NCI-H1930 (cell line): ENCODE results near the gene MRPL42.
A peak's percentile ranks its signal among the peaks of the same experiment; 100 is the strongest.
"Not testable (repeated sequence)": the region's sequence is repeated elsewhere in the genome, so short reads cannot be mapped to it uniquely, and the experiment has no call there.

ENCODE experiments used
- DNase-seq, 2 experiments: peaks; one replicate each; lab custom pipeline; 2025; lab: John Stamatoyannopoulos, UW

The MRPL42 gene

DNA sequence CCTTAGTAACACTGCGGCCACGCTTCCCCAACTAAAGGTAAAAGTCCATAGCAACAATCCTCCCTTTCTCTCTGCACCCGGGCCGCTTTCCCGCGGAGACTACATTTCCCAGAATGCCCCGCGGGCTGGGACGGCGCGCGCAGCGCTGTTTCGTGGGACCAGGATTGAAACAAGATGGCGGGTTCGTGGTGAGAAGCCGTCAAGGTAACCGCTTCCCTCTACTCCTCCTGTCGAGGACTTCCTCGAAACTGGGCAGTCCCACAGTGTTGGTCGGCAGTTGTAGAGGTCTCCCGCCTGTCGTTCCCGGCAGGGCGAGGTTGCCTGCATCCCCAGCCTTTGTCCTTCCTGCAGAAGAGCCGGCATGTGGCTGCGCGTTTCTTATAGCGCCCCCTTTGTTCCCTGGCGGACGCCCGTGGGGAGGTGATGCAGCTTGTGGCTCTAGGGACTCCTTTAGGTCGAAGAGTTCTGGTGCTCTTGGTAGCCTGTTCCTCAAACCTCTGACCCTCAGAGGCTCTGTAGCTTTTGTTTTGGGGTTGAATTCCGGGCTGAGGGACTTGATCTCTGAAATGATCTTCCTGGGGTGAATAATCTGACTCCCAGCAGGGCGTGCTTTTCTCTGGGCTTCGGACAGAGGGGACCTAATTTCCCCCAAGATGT lies at the start of gene MRPL42:
MRPL42 (plus strand) TSS at position 164 of the 657 bp plus-strand sequence. CDS start 1,772 bp downstream, outside the sequence.
- DNase-seq, result peak; percentile 76 to 89

DNA sequence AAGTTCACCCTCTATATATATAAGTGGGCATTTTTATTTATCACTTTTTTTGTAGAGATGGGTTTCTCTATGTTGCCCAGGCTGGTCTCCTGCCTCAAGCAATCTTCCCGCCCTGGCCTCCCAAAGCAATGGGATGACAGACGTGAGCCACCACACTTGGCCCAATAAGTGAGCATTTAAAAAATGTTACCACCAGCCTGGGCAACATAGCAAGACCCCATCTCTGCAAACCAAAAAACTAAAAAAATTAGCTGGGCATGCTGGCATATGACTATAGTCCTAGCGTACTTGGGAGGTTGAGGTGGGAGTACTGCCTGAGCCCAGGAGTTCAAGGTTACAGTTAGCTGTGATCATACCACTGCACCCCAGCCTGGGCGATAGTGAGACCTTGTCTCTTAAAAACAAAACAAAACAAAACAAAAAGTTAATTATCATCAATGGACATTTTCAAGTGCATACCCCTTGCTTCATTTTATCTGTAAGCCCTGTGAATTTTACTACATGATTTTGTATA lies 49.3 kb upstream of the MRPL42 start:
- DNase-seq, result no peak

DNA sequence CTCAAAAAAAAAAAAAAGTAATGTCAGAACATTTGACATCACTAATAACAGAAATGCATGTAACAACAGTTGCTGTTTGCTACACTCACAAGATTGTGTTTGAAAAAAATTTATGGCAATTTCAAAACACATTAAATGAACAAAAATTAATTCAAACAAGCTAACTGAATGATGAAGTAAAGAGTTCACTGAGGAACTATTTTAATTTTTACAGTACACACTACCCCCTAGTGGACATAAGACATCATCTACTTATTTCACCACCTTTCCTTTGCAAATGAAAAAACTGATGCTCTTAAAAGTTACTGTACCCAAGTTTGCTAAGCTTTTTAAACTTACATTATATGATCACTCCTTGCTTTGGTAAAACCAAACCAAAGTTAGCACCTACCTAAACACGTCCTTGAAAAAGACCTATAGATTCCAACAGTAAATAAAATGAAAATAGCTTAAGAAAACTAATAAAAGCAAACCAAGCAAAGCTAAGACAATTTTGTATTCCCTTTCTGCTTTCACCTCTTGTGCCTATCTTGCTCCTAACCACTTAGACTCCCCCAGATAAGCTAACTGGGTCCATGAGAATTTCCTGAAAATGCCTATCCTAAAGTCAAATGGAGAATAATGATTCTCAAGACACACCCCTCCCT lies 47.8 kb upstream of the MRPL42 start:
- DNase-seq, result no peak

DNA sequence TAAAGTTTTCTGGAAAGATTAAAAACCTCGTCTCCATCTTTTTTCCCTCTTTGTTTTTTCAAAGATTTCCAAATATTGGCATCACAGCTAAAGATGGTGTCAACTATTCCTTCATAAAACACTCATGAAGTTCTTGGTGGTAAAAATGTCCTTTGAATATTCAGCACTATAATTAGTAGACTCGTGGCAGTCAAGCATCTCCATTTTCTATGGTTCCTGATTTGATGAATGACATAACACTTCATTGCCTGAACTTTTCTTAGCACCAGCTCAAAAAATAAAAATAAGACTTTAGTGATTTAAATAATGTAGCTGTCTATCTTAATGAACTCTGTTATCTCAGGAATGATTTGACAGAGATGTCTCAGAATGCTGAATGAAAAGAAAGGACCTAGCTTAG lies 45.3 kb upstream of the MRPL42 start:
- no peak for DNase-seq

DNA sequence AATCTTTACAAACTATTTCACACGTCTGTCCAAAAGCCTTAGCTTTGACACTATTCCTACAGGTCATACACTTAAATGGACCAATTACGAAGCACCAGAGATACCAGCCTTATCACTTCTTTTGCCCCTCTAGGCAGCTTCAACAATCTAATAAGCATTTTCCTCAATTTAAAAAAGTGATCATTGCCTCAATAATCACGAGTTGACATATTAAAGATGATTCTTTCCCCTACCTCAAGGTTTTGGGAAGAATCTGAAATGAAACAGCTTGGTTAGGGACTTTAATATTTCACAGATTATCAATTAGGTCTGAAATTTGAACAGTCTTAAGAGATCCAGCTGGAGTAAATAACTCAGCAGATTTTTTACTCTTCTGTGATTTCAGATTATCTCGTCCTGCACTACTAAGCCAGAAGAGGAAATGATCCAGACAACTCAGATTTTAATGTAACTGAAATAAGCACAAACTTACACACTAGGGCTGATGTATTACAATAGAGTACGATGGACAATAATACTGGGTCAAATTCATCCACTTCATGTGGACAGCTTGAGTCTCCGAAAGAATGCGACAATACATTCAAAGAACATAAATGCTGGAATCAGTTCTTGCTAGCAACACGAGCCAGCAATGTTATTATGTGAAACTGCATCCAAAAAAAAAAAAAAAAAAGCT lies 41.4 kb upstream of the MRPL42 start:
- no peak for DNase-seq

DNA sequence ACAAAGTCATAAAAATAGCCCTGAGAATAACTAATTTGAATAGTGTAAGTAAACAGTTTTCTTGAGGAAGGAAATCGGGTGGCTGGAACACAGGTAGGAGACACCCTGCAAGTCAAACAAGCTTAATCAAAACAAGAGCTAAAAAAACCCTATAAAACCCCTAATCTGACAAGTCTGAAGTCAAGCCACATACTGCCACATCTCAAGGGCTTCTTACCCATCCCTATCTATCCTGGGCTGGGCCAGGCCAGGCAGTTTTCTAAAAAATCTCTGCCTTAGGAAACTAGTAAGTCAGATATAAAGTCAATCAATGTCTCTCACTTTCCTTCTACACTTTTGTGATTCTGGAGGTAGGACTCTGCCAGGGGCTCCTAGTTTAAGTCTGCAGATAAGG lies 40.9 kb upstream of the MRPL42 start:
- DNase-seq, result no peak

DNA sequence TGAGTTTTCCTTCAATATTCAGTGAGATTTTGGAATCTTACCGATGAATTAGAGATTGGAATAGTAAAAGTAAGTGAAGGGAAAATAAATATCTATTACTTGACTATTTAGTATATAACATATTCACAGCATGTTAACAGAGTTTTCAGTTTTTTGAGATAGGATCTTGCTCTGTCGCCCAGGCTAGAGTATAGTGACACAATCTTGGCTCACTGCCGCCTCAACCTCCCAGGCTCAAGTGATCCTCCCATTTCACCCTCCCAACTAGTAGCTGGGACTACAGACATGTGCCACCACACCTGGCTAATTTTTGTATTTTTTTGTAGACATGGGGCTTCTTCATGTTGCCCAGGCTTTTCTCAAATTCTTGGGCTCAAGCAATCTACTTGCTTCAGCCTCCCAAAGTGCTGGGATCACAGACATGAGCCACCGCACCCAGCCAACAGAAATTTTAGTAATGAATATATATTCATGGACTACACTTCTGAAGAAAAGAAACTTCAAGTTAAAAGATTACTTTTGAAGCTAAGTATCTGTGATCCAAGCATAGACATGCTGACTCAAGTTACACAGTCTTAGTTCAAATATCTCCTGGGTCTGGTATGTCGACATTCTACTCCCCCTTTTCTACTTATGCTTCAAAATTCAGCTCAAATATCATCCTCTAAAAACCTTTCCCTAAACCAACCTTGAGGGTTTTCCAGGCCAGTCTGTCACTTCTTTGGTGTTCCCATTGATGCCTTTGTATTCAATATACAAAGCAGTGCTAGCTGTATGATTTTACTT lies 39.3 kb upstream of the MRPL42 start:
- no peak for DNase-seq

DNA sequence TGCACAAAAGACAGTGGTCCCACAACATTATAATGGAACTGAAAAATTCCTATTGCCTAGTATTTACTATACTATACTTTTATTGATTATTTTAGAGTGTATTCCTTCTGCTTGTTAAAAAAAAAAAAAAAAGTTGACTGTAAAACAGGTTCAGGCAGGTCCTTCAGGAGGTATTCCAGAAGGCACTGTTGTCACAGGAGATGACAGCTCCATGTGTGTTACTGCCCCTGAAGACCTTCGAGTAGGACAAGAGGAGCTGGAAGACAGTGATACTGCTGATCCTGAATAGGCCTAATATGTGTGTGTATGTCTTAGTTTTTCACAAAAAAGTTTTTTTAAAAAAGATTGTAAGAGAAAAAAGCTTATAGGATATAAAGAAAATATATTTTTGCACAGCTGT lies 37.9 kb upstream of the MRPL42 start:
- no peak for DNase-seq

DNA sequence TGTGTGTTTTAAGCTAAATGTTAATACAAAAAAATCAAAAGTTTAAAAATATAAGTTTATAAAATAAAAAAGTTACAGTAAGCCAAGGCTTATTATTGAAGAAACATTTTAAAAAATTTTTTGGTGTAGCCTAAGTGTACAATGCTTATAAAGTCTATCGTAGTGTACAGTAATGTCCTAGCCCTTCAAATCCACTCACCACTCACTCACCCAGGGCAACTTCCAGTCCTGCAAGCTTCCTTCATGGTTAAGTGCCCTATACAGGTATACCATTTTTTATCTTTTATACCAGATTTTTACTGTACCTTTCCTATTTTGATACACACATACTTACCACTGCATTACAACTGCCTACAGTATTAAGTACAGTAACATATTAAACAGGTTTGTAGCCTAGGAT lies 37.5 kb upstream of the MRPL42 start:
- no peak for DNase-seq

DNA sequence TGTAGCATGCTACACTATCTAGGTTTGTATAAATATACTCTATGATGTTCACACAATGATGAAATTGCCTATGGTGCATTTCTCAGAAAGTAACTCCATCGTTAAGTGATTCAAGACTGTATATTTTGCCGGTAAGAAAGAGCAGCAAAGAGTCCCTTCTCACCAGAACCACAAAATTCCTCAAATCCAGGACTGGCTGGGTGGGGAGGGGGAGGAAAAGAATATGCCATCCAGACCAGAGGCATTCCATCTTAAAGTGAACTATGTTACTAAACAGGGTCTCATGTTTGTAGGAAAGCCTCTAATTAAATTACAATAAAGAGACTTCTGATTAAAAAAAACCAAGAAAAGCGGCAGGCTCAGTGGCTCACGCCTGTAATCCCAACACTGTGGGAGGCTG lies 37.0 kb upstream of the MRPL42 start:
- DNase-seq, result no peak

DNA sequence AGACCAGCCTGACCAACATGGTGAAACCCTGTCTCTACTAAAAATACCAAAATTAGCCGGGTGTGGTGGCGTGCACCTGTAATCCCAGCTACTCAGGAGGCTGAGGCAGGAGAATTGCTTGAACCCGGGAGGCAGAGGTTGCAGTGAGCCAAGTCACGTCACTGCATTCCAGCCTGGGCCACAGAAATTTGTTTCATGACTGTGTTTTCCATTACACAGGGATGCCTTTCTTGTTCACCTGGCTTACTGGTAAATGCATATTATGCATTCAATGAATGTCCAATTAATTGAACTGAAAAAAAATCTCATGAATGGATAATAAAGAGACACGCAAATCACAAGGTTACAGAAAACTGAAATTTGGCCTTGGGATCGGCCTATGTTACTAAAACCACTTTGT lies 35.3 kb upstream of the MRPL42 start:
- DNase-seq, result not testable (repeated sequence)

DNA sequence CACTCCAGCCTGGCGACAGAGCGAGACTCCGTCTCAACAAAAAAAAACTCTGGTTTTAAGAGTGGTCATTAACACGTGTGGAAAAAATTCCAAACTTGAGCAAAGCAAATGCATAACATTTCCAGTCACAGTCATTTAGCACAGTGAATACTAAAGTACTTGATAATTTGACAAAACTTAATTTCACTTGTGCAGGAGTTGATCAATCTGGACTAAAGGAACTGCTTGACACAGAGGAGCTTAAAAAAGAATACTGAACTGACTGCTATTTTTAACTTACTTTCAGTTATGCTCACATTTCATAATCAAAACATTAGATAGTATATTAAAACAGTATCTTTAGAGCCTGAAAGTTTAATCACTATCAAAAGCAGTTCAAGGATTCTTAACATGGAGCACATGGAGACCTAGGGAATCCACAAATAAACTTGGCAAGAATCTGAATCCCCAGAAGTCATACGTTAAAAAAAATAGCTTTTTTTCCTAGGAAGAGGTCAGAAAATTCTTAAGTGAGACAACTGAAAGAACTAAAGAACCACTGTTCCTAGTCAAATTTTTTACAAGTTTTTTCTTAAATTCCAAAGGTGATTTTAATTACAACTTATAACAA lies 33.0 kb upstream of the MRPL42 start:
- no peak for DNase-seq

DNA sequence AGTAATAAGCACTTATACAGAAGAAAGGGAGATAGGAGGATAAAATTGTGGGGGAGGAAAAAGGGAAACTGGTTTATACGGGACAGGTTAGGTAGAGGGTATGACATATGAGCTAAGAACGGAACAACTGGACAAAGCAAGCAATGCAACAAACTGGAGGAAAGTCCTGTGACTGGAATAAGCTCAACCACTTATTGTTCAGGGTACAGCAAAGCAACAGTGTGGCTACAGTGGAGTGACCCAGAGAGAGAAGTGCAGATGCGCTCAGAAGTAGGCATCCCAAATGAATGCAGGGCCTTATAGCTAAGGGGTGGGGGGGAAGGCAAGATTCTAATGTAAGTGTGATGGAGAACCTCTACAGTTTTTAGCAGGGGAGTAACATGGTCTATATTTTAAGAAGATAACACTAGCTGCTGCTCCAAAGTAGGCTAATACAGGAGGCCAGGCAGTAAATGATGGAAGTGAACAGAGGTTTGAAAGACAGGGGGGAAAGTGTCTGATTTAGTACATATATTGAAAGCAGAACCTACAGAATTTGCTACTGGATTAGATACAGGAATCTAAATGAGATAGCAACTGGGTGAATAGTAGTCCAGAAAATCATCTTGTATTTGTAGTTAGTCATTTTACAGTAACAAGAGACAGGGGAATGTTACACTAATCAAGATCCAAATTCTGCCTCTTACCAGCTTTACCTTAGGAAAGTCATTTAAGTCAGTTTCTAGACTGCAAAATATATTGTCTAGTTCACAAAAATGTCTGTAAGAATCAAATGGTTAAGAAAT lies 28.9 kb upstream of the MRPL42 start:
- no peak for DNase-seq

DNA sequence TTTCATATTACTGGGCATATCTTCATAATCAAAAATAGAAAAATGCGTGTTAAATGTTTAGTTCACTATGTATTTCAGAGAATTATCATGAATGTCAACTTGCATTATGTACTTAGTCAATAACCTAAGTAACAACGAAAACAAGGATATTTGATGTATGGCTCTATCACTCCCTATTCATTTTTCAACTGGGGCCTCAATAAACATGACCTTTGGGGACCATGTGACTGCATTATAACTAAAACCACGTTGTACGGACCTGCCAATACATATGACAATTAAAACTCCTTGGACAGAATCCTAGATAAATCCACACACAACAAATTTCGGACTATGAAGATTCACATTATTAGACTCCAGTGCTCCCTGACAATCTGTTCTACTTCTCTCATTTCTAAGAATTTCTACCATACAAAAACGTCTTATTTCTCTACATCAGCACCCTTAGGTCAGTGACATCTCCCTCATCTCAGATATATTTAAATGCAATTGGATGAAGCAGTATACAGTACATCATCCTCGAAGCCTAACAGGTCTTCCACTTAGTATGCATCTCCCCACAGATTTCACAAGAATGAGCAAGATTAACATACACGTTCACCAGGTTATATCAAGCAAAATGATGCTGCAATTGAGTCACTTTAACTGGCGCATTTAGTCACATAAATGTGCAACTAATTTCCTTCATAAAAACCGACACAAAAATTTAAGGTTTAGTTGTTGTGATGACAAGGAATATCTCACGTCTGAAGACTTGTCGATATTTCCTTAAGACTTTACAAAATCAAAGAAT lies 27.1 kb upstream of the MRPL42 start:
- DNase-seq, result no peak

DNA sequence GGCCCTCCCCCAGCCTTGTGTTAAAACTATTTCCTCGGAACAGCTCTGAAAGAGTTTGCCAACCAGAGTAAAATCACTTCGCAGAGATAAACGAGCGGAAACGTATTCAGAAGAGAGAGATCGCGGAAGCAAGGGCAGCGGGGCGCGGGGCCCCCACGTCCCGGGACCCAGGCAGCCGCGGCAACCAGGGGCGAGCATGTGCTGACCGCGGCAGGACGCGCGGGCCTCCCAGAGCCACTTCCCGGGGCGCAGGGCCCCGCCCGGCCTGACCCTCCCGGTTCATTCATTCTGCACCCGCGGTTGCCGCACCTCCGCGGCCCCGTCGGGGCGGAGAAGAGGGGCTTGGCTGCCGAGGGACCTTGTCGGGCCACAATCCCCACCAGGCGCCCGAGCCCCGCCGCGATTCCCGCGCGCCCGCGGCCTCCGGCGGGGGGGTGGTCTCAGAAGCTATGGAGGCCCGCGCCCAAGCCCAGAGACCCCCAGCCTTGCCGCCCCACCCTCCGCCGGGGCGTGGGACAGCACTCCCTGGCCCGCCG lies 26.2 kb upstream of the MRPL42 start:
- DNase-seq, result no peak

DNA sequence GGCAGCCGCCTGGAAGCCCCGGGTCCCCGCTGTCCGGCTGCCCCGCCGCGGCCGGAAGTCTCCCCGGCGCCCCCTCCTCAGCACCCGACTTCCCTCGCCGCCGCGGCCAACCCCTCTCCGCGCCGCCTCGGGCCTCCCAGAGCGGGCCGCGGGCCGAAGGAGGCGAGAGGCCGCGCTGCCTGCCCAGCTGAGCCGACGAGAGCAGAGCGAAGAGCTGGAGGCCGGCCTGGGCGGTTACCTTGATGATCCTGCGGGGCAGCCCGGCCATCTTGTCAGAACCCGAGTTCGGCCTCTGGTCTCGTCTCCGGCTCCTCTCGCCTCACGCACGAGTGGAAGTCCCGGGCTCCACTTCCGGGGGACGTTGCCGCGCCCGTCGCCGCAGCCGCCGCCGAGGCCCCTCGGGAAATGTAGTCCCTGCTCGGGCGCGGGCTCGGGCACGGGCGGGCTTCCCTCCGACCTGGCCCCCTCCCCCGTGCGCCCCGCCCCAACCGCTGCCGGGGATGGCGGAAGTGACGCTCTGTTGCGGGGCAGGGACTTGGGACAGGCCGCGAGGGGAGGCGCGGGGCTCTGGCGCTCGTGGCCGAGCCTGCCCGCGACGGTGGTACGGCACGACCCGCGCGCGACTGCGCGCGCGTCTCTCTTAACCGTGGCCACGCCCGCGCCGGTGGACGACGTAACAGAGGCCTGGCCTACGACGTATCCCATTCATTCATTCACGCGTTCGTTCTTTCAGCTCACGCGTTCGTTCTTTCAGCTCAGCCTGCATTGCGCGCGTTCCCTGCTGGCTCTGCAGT lies 25.5 kb upstream of the MRPL42 start, which contains the start of gene UBE2N:
UBE2N (minus strand) TSS at position 331 of the 794 bp plus-strand sequence; CDS start at position 268, 63 bp downstream.
- peak; percentile 90 to 98 for DNase-seq

DNA sequence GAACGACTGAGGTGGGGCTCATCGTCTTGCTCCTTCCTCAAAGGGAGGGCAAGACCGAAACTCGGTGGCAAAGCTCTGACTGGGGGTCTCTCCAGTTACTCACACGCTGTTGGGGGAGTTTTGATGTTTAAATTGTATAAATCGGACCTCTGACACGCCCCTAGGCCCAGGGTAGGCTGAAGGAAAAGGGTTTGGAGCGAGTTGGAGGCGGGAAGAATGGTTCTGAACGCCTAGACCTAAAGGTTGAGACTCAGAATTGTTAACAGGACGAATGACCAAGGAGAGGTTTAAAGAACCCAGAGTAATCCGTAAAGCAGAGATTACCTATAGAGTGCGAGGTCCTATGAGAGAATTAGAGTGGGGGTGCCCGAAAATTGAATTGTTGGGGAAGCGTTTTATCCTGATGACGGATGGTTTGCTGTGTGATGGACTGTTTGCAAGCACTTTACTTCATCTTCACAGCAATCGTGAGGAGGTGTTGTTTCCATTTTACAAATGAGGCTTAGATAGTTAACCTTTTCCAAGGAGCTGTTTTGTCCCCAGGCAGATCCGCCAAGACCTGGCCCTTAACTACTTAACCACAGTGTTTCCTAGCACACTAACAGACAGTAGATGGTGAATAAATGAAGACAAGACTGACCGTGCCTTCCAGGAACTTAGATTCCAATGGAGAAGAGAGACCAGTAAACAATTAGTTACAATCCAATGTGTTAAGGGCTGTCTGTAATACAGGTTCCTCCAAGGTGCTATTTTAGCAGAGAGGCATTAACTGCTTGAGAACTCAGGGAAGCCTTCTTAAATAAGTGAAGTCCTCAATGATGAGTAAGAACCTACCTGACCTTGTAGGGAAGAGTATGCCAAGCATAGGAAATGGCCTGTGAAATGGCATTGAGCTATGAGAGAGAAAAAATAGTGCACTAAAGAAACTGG lies 24.6 kb upstream of the MRPL42 start:
- no peak for DNase-seq

DNA sequence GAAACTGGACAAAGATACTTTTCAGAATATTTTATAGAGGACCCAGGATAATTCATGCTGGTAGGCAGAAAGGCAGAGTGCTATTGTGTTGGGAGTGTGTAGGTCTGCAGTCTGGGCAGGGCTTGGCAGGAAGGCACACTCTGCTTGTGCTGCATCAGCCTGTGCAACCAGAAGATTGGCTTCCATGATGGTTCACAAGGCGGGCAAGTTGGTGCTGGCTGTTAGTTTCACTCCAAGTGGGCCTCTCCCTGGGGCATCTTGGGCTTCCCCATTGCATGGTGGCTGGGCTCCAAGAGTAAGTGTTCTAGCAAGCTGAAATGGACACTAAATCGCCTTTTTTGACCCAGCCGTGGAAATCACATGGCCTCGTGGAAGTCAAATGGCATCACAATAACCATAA lies 23.7 kb upstream of the MRPL42 start:
- no peak for DNase-seq
